Measurements from ENCODE around the gene HOMER2. TPM values are rescaled to one million over a fixed set of nuclear protein-coding genes. Genes with fewer than 3 reads are reported as not detected.

HOMER2 gene
- total and polyA plus RNA-seq, 2 donors (not counting 3 experiments of a cell fraction or from before 2014, with no cell fraction given), result 0.60 to 0.68 TPM

DNA sequence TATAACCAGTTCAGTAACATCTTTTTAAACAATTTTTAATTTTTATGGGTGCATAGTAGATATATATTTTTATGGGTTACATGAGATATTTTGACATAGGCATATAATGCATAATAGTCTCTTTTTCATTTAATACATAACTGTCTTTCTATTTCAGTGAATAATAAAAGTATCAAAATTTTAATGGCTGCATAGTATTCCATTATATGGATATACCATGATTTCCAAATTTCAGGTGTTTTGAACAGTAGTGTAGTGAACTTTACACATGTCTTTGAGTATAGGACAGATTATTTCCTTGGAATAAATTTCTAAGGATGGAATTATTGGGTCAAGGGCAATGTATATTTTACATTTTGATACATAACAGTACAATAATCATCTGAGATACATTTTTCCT, 132.4 kb downstream of the HOMER2 start:
- intact Hi-C loops (cut with micrococcal nuclease) (no loop called here), dilution Hi-C loops (cut with MboI; ENCODE audit: extremely low pct_ligation_motif_present, low sequenced_read_pairs) (no loop called here)
- Histone ChIP-seq H3K27me3 (ENCODE audit: control insufficient read depth in 2 of 2, insufficient read depth in 2 of 2, low read length in 2 of 2) (no peaks in the 10 kb centered on the region), H3K27ac (ENCODE audit: insufficient read depth, low read depth, low read length) (no peak overlapping the region), H3K4me1 (ENCODE audit: control insufficient read depth, extremely low read depth, insufficient read depth, low read length) (no peaks in the 10 kb centered on the region), H3K9me1 (replicated peaks; ENCODE audit: control insufficient read depth, extremely low read depth, insufficient read depth, low read length) (no peaks in the 10 kb centered on the region), H3K9me3 (replicated peaks; ENCODE audit: control insufficient read depth, insufficient read depth, low read length) (no peaks in the 10 kb centered on the region), H3K4me2 (ENCODE audit: insufficient read depth, low read length) (no peak overlapping the region), H3K9ac (replicated peaks; ENCODE audit: extremely low read depth, insufficient read depth, low read length) (no peak overlapping the region), H3K79me2 (ENCODE audit: control insufficient read depth, insufficient read depth, low read length) (peaks cover 5% of the 10 kb centered on the region), H3K4me3 (replicated peaks in 1 of 3; ENCODE audit: insufficient read depth in 1 of 3, low read depth in 1 of 3, low read length in 3 of 3) (no peak overlapping the region), H4K20me1 (replicated peaks; ENCODE audit: control insufficient read depth, extremely low read depth, insufficient read depth, low read length) (no peaks in the 10 kb centered on the region), H2AFZ (ENCODE audit: low read depth, low read length) (no peak overlapping the region), H3K36me3 (ENCODE audit: control insufficient read depth in 2 of 2, extremely low read depth in 1 of 2, insufficient read depth in 2 of 2, low read length in 2 of 2) (peaks cover 7 to 10% of the 10 kb centered on the region in 2 experiments)
- BruUV-seq (replicated peaks), result no TSS peak
- ChIA-PET CTCF (no interaction called here), POLR2A (interaction anchor here (0.7 kb wide), 1 partner anchor 1816 kb away, joined by 4 read pairs; no protein-coding TSS in a partner anchor)
- no peak for FAIRE-seq
- DNase-seq (ENCODE audit: low read depth, low spot score), result no peak
- TF ChIP-seq GATA2 (IDR thresholded peaks at IDR 0.05; ENCODE audit: insufficient read depth, insufficient read length, low read depth, low read length) (no peak), POLR2A (IDR thresholded peaks at IDR 0.05; ENCODE audit: low read depth, low read length) (no peak), JUN (IDR thresholded peaks at IDR 0.05; ENCODE audit: borderline replicate concordance, insufficient read depth, insufficient read length, low read depth) (no peak), POLR2AphosphoS5 (IDR thresholded peaks at IDR 0.05; ENCODE audit: insufficient read depth, low read depth, low read length) (no peak)

DNA sequence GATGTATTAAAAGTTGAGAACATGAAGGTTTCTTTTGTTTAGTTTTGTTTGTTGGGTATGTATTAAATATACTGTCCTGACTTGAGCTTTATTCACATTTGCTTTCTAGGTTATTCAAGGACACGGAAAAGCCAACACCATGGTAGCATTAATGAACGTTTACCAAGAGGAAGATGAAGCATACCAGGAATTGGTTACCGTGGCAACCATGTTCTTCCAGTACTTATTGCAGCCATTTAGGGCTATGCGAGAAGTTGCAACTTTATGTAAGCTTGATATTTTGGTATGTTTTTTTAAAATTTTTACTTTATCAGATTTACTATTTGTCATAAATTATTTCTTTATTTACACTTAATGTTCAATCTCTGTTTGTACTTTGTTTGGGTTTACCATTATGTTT, 139.5 kb downstream of the HOMER2 start:
- BruUV-seq (replicated peaks), result no TSS peak
- no peak for TF ChIP-seq EZH2 (IDR thresholded peaks at IDR 0.05; ENCODE audit: borderline replicate concordance, low read depth, low read length, severe bottlenecking)
- TF ChIP-seq GATA2 (IDR thresholded peaks at IDR 0.05; ENCODE audit: insufficient read depth, insufficient read length, low read depth, low read length), result no peak
- no peaks in the 10 kb centered on the region for H3K27me3 ChIP-seq (ENCODE audit: control insufficient read depth in 2 of 2, insufficient read depth in 2 of 2, low read length in 2 of 2)
- FAIRE-seq, result no peak
- CTCF ChIA-PET, result interaction anchor here (0.8 to 1.3 kb wide), 3 partner anchors 37 to 198 kb away, joined by 3 to 4 read pairs (median 3); no protein-coding TSS in a partner anchor
- H3K9me1 ChIP-seq (replicated peaks; ENCODE audit: control insufficient read depth, extremely low read depth, insufficient read depth, low read length), result no peaks in the 10 kb centered on the region
- no peak overlapping the region for H3K27ac ChIP-seq (ENCODE audit: insufficient read depth, low read depth, low read length)
- H3K36me3 ChIP-seq (ENCODE audit: control insufficient read depth in 2 of 2, extremely low read depth in 1 of 2, insufficient read depth in 2 of 2, low read length in 2 of 2), result peaks cover 4 to 5% of the 10 kb centered on the region in 2 experiments
- H3K79me2 ChIP-seq (ENCODE audit: control insufficient read depth, insufficient read depth, low read length), result peaks cover 35% of the 10 kb centered on the region
- no peaks in the 10 kb centered on the region for H3K9me3 ChIP-seq (replicated peaks; ENCODE audit: control insufficient read depth, insufficient read depth, low read length)
- DNase-seq (ENCODE audit: low read depth, low spot score), result no peak
- dilution Hi-C loops (cut with MboI; ENCODE audit: extremely low pct_ligation_motif_present, low sequenced_read_pairs), result no loop called here
- H3K9ac ChIP-seq (replicated peaks; ENCODE audit: extremely low read depth, insufficient read depth, low read length), result no peak overlapping the region
- intact Hi-C loops (cut with micrococcal nuclease), result no loop called here
- no peaks in the 10 kb centered on the region for H4K20me1 ChIP-seq (replicated peaks; ENCODE audit: control insufficient read depth, extremely low read depth, insufficient read depth, low read length)
- H3K4me2 ChIP-seq (ENCODE audit: insufficient read depth, low read length), result no peak overlapping the region
- no peaks in the 10 kb centered on the region for H3K4me1 ChIP-seq (ENCODE audit: control insufficient read depth, extremely low read depth, insufficient read depth, low read length)
- H2AFZ ChIP-seq (ENCODE audit: low read depth, low read length), result no peak overlapping the region
- POLR2A ChIA-PET, result no interaction called here
- no peak overlapping the region for H3K4me3 ChIP-seq (replicated peaks in 1 of 3; ENCODE audit: insufficient read depth in 1 of 3, low read depth in 1 of 3, low read length in 3 of 3)

Data from endothelial cell of umbilical vein (primary cell).